GM18870 (cell line): ENCODE measurements around the gene C1QTNF12.
"Not testable (repeated sequence)": the region's sequence is repeated elsewhere in the genome, so short reads cannot be mapped to it uniquely, and the experiment has no call there.

Source experiments
- ATAC-seq: cut with Tn5 transposase; IDR thresholded peaks from one replicate; pipeline ENCODE4 v1.9.1; 2021; ENCODE audit warnings: moderate library complexity; ENCODE audit not compliant: unreplicated experiment

Gene C1QTNF12

DNA sequence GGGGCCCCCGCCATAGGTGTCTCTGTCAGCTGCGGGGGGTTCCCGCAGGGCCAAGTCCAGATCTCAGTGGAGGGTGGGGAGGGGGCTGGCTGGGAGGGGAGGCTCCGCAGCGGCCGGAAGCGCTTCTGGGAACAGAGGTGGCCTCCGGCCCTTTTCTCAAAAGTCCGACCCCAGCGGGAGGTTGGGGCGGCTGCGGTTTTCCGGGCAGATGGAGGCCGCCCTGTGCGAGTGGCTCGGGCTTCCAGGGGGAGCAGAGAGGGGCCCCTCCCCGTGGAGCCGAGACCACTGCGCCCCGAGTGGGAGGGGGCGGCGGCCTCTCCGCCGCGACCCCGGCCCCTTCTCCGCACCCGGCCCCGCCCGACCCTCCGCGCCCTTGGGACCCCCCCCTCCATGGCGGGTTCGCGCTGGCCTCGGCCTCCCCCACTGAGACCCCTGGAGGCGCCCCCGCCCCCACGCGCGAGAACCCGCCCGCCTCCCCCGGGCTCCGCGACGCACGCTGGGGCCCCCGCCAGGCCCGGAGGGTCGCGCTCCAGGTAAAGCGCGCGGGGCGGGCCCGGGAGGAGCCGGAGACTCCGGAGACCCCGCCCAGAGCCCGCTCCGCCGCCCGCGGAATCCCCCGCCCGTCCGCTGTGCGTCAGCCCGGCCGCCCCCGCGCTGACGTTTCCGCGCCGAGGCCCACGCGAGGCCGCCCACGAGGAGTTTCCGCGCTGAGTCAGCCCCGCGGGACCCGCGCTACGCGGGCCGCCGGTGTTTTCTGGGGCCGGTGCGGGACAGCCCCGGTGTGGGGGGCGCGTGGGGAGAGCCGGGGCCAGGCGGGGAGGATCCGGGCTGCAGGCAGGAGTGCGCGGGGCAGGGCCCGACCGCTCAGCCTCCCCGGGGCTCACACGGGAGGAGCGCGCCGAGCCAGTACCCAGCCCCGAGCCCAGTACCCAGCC lies 45.4 kb downstream of the C1QTNF12 start:
- ATAC-seq, result no peak

DNA sequence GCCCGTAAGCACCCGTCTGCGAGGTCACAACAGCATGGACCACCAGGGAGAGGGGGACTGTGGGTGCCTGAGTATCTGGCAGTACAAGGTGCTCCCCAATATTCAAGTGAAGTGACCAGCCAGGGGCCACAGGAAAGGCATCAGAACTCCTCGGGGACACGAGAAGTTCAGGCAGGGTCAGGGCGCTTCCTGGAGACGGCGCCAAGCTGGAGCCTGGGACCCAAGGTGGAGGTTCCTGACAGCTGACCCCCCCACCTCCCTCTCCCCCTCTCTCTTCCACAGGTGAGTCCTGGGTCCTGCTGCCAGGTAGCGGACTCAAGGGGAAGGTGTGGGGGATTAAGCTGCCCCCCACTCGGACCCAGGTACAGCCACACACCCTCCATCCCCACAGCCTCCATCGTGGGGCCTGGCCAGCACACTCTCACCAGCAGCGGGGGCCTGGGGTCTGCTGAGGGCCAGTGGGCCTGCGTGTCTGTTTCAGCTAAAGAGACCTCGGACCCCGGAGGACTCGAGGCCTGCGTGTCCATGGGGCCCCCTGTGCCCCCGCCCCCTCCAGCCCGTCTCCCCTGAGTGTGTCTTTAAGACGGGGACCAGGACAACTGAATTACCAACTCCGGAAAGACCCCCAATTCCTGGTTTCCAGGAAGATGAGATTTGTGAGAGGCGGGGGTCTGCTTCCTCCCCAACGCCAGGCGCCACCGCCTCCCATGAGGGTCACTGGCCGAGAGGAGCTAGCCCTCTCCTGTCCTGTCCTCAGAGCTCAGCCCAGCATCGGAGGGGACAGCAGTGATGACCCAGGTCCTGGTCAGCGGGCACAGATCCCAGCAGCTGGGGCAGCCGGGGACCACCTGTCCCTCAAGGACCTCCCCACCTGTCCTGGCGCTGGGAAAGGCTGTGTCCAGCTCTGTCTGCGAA lies 46.3 kb downstream of the C1QTNF12 start:
- no peak for ATAC-seq

DNA sequence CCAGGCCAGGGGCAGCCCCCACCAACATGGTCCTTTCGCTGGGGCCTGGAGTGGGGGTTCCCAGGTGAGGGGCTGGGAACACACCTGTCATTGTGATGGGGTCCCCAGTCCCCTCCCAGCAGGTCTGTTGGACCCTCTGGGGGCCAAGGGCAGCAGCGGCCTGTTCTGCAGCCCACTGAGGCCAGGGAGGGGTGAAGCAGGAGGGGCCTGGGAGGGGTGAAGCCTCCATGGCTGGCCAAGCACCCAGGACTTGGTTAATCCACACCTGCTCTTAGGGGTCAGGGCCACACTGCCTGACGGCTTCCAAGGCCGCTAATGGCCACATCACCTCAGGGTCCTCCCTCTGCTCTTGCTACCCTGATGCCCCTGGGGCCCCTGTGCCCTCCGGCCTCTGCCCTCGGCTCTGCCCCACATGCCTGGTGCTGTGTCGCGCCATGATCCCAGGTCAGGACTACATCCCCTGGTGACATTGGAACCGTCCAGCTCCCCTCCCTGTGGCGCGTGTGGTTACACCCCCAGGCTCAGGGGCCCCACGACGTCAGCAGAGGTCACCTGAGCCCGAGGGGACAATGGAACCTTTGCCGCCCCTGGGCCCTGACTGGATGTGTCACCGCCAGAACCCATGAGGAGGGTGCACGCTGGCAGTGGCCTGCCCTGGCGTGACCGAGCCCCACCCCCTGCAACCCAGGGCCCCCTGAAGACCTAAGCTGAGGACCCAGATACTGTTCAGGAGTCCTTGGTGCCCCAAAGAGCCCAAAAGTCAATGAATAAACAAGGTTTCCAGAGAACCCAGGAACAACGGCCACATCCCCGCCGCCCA lies 47.2 kb downstream of the C1QTNF12 start:
- ATAC-seq, result no peak

DNA sequence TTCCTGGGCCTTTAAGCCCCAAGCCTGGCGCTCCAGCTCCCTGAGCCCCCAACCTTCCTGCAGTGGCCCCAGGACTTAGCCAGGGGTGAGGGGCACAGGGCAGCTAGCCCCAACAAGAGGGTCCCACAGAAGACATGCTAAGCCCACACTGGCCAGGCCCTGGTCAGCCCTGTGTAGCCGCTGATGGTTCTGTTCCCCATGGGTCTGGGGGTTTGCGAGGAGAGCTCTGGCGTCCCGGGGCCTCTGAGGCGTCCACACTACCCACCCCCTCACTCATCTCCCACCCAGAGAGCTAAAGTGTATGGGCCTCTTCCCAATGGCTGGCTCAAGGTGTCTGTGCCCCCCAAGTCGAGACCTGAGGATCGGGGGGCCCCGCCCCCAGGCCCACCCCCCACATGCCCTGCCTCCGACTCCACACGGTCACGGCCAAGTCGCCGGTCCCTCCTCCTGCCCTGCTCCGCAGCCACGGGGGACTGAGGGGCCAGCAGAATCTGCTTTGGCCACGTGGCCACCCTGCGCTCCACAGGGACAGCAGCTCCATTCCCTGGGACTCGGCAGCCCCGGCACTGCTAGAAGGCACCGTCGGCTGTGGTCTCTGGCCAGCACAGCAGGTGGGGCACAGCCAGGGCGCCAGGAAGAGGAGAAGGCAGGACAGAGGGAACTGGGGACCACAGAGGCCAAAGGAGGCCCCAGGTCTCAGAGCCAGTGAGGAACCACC lies 47.9 kb downstream of the C1QTNF12 start:
- no peak for ATAC-seq

DNA sequence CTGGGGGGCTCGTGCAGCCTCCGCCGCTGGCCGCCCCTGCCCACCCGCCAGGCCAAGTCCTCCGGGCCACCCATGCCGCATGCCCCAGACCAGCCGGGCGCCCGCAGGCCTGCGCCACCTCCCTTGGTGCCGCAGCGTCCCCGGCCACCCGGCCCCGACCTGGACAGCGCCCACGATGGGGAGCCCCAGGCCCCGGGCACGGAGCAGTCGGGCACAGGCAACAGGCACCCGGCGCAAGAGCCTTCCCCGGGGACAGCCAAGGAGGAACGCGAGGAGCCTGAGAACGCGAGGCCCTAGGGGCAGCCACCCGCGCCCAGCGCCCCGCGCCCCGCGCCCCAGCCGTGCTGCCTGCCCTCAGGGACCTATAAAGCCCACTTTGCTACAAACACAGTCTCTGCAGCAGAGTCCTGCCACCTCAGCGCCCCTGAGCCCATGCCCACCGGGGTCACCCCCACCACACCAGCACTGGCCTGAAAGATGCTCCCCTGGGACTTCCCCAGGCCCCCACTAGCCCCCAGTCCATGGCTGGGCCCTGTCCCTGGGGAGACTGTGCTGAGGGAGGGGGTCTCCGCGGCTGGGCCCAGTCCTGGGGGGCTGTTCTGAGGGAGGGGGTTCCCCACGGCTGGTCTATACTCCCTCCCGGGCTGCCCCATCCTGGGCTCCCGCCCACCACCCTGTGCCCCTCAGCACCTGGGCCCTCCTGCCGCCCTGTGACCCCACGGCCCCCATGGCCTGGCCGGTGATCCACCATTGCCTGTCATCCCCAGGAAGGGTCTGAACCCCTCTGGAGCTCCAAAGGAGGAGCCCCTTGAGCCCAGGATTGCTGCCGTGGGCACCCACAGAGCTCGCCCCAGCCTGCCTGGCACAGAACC lies 48.7 kb downstream of the C1QTNF12 start:
- no peak for ATAC-seq

DNA sequence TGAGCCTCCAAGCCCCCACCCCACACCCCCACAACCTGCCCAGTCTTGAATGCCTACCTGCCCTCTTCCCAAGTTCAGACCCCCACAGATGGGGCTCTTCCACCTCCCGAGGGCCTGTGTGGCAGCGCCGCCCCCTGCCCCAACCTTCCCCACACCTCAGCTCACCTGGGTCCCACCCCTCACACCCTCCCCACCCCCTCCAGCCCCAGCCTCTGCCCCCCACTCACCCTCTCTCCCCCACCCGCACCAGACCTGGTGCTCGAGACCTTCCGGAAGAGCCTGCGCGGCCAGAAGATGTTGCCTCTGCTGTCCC lies 49.4 kb downstream of the C1QTNF12 start:
- no peak for ATAC-seq

DNA sequence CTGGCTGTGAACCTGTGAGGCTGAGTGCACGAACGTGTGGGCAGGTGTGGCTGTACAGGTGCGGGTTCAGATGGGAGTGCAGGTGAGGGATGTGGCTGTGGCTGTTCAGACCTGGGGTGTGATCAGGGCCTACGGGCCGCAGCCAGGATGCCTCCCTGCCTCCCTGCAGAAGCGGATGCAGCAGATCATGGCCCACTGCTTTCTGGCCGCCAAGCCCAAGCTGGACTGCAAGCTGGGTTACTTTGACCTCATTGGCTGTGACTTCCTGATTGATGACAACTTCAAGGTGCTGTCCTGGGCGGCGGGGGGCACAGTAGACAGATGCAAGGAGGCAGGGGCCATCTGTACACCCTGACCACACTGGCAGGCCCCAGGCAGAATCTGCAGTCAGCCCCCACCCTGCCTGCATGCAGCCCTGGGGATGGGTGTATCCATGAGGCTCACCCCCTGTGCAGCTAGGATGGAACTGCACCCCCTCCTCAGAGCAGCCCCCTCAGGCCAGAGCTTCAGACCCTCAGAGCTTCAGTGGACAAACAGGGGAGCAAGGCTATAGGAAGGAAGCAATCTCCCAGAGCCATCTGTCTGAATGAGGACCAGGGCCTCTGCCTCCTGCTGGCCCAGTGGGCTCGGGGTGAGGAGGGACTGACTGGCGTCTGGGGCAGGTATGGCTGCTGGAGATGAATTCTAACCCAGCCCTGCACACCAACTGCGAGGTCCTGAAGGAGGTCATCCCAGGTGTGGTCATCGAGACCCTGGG lies 49.9 kb downstream of the C1QTNF12 start:
- no peak for ATAC-seq

DNA sequence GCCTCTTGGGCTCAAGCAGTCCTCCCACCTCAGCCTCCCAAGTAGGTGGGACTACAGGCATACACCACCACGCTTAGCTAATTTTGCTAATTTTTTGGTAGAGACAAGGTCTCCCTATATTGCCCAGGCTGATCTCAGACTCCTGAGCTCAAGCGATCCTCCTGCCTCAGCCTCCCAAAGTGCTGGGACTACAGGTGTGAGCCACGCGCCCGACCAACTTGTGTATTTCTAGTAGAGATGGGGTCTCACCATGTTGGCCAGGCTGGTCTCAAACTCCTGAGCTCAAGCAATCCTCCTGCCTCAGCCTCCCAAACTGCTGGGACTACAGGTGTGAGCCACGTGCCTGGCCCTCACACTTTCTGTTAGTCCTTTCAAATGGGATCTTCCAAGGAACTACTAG lies 50.8 kb downstream of the C1QTNF12 start:
- not testable (repeated sequence) for ATAC-seq

DNA sequence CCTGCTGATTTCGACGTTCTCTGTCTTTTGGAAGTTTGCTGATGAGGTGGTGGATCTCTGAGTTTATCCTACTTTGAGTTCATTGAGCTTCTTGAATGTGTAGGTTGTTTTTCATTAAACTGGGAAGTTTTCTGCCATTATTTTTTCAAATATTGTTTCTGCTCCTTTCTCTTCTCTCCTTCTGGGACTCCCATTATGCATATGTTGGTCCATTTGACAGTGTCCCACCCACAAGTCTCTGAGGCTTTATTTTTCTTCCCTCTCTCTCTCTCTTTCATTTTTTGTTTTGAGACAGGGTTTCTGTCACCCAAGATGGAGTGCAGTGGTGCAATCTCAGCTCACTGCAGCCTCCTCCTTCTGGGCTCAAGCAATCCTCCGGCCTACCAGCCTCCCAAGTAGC lies 51.8 kb downstream of the C1QTNF12 start:
- no peak for ATAC-seq
